Measurements from ENCODE around the gene SETD4.

Gene SETD4

GRCh38 chr21:36041910-36042309 lies 18.4 kb downstream of the SETD4 start:
- no peak for DNase-seq

- no peak for DNase-seq
Measured at GRCh38 chr21:36040389-36040788, 19.9 kb downstream of the SETD4 start.

- DNase-seq = no peak
Measured at GRCh38 chr21:36039861-36040260, 20.5 kb downstream of the SETD4 start.

- no peak for DNase-seq
Measured at GRCh38 chr21:36038701-36039497, 21.4 kb downstream of the SETD4 start.

GRCh38 chr21:36035381-36035791 lies 24.9 kb downstream of the SETD4 start:
- no peak for DNase-seq

- no peak for DNase-seq
Measured at GRCh38 chr21:36034211-36034913, 26.0 kb downstream of the SETD4 start.

- no peak for DNase-seq
Measured at GRCh38 chr21:36032647-36033406, 27.5 kb downstream of the SETD4 start.

- no peak for DNase-seq
Measured at GRCh38 chr21:36030581-36031189, 29.6 kb downstream of the SETD4 start.

- DNase-seq = no peak
Measured at GRCh38 chr21:36029309-36029708, 31.0 kb downstream of the SETD4 start.

GRCh38 chr21:36028127-36029069 lies 31.9 kb downstream of the SETD4 start:
- DNase-seq = peak; percentile 80

GRCh38 chr21:36027347-36027746 lies 33.0 kb downstream of the SETD4 start:
- DNase-seq = no peak

- DNase-seq = no peak
Measured at GRCh38 chr21:36024782-36025181, 35.5 kb downstream of the SETD4 start.

- no peak for DNase-seq
Measured at GRCh38 chr21:36023092-36023480, 37.2 kb downstream of the SETD4 start.

GRCh38 chr21:36022427-36023091 lies 37.8 kb downstream of the SETD4 start:
- DNase-seq = no peak

GRCh38 chr21:36021251-36021837 lies 39.0 kb downstream of the SETD4 start:
- DNase-seq = no peak

GRCh38 chr21:36015045-36015444 lies 45.3 kb downstream of the SETD4 start:
- DNase-seq = no peak

- DNase-seq = no peak
Measured at GRCh38 chr21:36010801-36011200, 49.5 kb downstream of the SETD4 start.

GRCh38 chr21:36008505-36008904 lies 51.8 kb downstream of the SETD4 start:
- DNase-seq = no peak

GRCh38 chr21:36005879-36006400 lies 54.4 kb downstream of the SETD4 start:
- no peak for DNase-seq

- DNase-seq = no peak
Measured at GRCh38 chr21:36005018-36005417, 55.3 kb downstream of the SETD4 start.

- DNase-seq = no peak
Measured at GRCh38 chr21:36004441-36004840, 55.9 kb downstream of the SETD4 start.

Measured in NCI-H187 treated with DMSO at 0.1 percent for 48 hours (cell line).